Endodermal cell (in vitro differentiated cells): ENCODE data around the gene RCN2. TPM values are rescaled to one million over a fixed set of nuclear protein-coding genes. Genes with fewer than 3 reads are reported as not detected.

ENCODE experiments used
- DNase-seq: peaks from one replicate; pipeline ENCODE4 v3.0.0-alpha.2; 2017
- H3K27ac ChIP-seq: 2 replicates; pipeline ENCODE4 v1.5.1; 2013; ENCODE audit warnings: mild to moderate bottlenecking, low read depth, low read length, moderate library complexity
- H3K27me3 ChIP-seq: 2 replicates; pipeline ENCODE4 v1.6.1; 2013; ENCODE audit warnings: mild to moderate bottlenecking, low read length, moderate library complexity; ENCODE audit not compliant: insufficient read depth, control insufficient read depth, poor library complexity, severe bottlenecking
- H3K36me3 ChIP-seq: 2 replicates; pipeline ENCODE4 v1.7.0; 2013; ENCODE audit warnings: mild to moderate bottlenecking, low read length, moderate library complexity; ENCODE audit not compliant: control insufficient read depth, insufficient read depth
- H3K4me1 ChIP-seq: one replicate; pipeline ENCODE4 v1.7.0; 2013; ENCODE audit warnings: low read length; ENCODE audit not compliant: control insufficient read depth, insufficient read depth
- H3K4me3 ChIP-seq: 2 replicates; pipeline ENCODE4 v1.5.1; 2013; ENCODE audit warnings: mild to moderate bottlenecking, low read length, moderate library complexity
- H3K9ac ChIP-seq: 2 replicates; pipeline ENCODE4 v1.6.1; 2013; ENCODE audit warnings: mild to moderate bottlenecking, low read length, moderate library complexity; ENCODE audit not compliant: poor library complexity, severe bottlenecking; ENCODE audit errors: extremely low read depth
- H3K9me3 ChIP-seq: 2 replicates; pipeline ENCODE4 v1.6.1; 2013; ENCODE audit warnings: mild to moderate bottlenecking, low read length, moderate library complexity; ENCODE audit not compliant: control insufficient read depth
- H3K27ac Mint-ChIP-seq: 2 replicates; pipeline ENCODE4 v1.8.0; 2020; ENCODE audit warnings: mixed read lengths
- H3K27me3 Mint-ChIP-seq: 2 replicates; pipeline ENCODE4 v1.8.0; 2021; ENCODE audit warnings: mild to moderate bottlenecking, mixed read lengths; ENCODE audit not compliant: insufficient read depth
- H3K36me3 Mint-ChIP-seq: 2 replicates; pipeline ENCODE4 v1.8.0; 2020; ENCODE audit warnings: low read depth, mixed read lengths
- H3K4me1 Mint-ChIP-seq: 2 replicates; pipeline ENCODE4 v1.8.0; 2020; ENCODE audit warnings: mixed read lengths
- H3K4me3 Mint-ChIP-seq: 2 replicates; pipeline ENCODE4 v1.8.0; 2020; ENCODE audit warnings: mild to moderate bottlenecking, moderate library complexity, mixed read lengths
- H3K9me3 Mint-ChIP-seq: 2 replicates; pipeline ENCODE4 v1.8.0; 2020; ENCODE audit warnings: mild to moderate bottlenecking, mixed read lengths
- CTCF ChIP-seq: fragments of 200-600 bp; sonication (generic); conservative IDR thresholded peaks from 2 replicates; pipeline ENCODE4 v1.5.0; 2021; ENCODE audit warnings: antibody characterized with exemption, mild to moderate bottlenecking
- WGBS, 2 experiments: methylation state at CpG; one replicate each; pipeline versions ENCODE4 v1.1.5 to v1.1.7; 2013; ENCODE audit warnings: missing lambda C conversion rate in 2 of 2, mixed read lengths in 1 of 2; ENCODE audit not compliant: insufficient coverage in 1 of 2, insufficient read length in 1 of 2; 5-methylcytosine and 5-hydroxymethylcytosine counted together
- total RNA-seq, 2 donors: library from RNA; stranded (reverse); fragmentation: NEBNext Ultra II Directional in 1 of 2; extraction: Animal tissue kit (Norgen Biotek cat#: 25700) in 1 of 2; gene quantifications; 2 replicates in 1 of 2; 3 replicates in 1 of 2; pipeline ENCODE4 v1.2.1, GENCODE V29; 2021

The RCN2 gene
- total RNA-seq, 2 donors from 2014 or later, result 151 to 165 TPM

GRCh38 chr15:76905013-76905839 lies 26.3 kb upstream of the RCN2 start, which contains the start of gene SCAPER:
Gene SCAPER (minus strand): TSS chr15:76905340. CDS start chr15:76883817, 21,523 bp downstream.
- peak within 1 kb of the TSS; percentile 59 for H3K27ac ChIP-seq
- WGBS, 2 experiments, result 0 to 1% methylated on average over 12 to 77 of the region's 78 CpGs

GRCh38 chr15:76905855-76906254 lies 25.7 kb upstream of the RCN2 start:
- Histone ChIP-seq H3K4me1 (peaks cover 7% of the 10 kb centered on the region), H3K9me3 (peaks cover 2% of the 10 kb centered on the region), H3K27ac (no peak overlapping the region), H3K9ac (no peak overlapping the region), H3K36me3 (no peaks in the 10 kb centered on the region), H3K4me3 (peak overlapping the region; percentile 79), H3K27me3 (peaks cover 63% of the 10 kb centered on the region)
- no peak for TF ChIP-seq CTCF
- DNase-seq, result no peak
- peaks cover 67% of the 10 kb centered on the region for H3K27me3 Mint-ChIP-seq
- peaks cover 20% of the 10 kb centered on the region for H3K4me1 Mint-ChIP-seq
- no peaks in the 10 kb centered on the region for H3K36me3 Mint-ChIP-seq
- H3K27ac Mint-ChIP-seq, result peak overlapping the region; percentile 90
- WGBS, 2 experiments, result 43 to 63% methylated on average over 5 to 8 of the region's 9 CpGs
- H3K4me3 Mint-ChIP-seq, result peak overlapping the region; percentile 73
- H3K9me3 Mint-ChIP-seq, result peaks cover 3% of the 10 kb centered on the region

More at GRCh38 chr15:76905013-76905839, 26.3 kb upstream of the RCN2 start, which contains the start of gene SCAPER:
- peaks cover 7% of the 10 kb centered on the region for H3K9me3 Mint-ChIP-seq
- H3K27me3 ChIP-seq, result peaks cover 56% of the 10 kb centered on the region
- peak within 1 kb of the TSS; percentile 79 for H3K4me3 ChIP-seq
- H3K4me1 Mint-ChIP-seq, result peaks cover 20% of the 10 kb centered on the region
- H3K4me3 Mint-ChIP-seq, result peak within 1 kb of the TSS; percentile 73
- H3K27me3 Mint-ChIP-seq, result peaks cover 65% of the 10 kb centered on the region
- no peak for TF ChIP-seq CTCF
- peak within 1 kb of the TSS; percentile 47 for H3K9ac ChIP-seq
- H3K27ac Mint-ChIP-seq, result peak within 1 kb of the TSS; percentile 90
- no peaks in the 10 kb centered on the region for H3K36me3 ChIP-seq
- no peaks in the 10 kb centered on the region for H3K36me3 Mint-ChIP-seq
- H3K9me3 ChIP-seq, result peaks cover 7% of the 10 kb centered on the region
- peaks cover 7% of the 10 kb centered on the region for H3K4me1 ChIP-seq
- DNase-seq, result peak; percentile 97

GRCh38 chr15:76912430-76912829 lies 19.1 kb upstream of the RCN2 start:
- no peak for TF ChIP-seq CTCF
- Mint-ChIP-seq H3K27me3 (peaks cover 87% of the 10 kb centered on the region), H3K27ac (no peak overlapping the region), H3K9me3 (no peaks in the 10 kb centered on the region), H3K4me1 (no peaks in the 10 kb centered on the region), H3K36me3 (no peaks in the 10 kb centered on the region), H3K4me3 (no peak overlapping the region)
- Histone ChIP-seq H3K27me3 (peaks cover 86% of the 10 kb centered on the region), H3K36me3 (no peaks in the 10 kb centered on the region), H3K4me1 (no peaks in the 10 kb centered on the region), H3K27ac (no peak overlapping the region), H3K4me3 (no peak overlapping the region), H3K9ac (no peak overlapping the region), H3K9me3 (no peaks in the 10 kb centered on the region)
- 89 to 94% methylated on average over 1 to 4 of the region's 4 CpGs for WGBS, 2 experiments
- no peak for DNase-seq
